Right lobe of liver (tissue), 4 donors: ENCODE data around the gene FBXO41.

Experiments used
- POLR2A ChIP-seq: fragments of 450-650 bp; IDR thresholded peaks from one replicate; pipeline ENCODE4 v1.6.1; 2017; ENCODE audit warnings: antibody characterized with exemption, mild to moderate bottlenecking
- TF ChIP-seq, protein P1 (sequence below), 4 donors: fragments of 200-600 bp in 3 of 4; fragments of 450-650 bp in 1 of 4; IDR thresholded peaks; one replicate each; pipeline versions ENCODE4 v1.5.1 to v1.8.0; 2016 to 2022; ENCODE audit warnings: antibody characterized with exemption in 4 of 4, mild to moderate bottlenecking in 2 of 4
- donor health status: DM: no; HTN: no; CAD: no.
- donor health status: DM: no; HTN: no; CAD: no.
- donor health status: DM: no; HTN: yes; CAD: no.

- TF ChIP-seq, protein P1, sequence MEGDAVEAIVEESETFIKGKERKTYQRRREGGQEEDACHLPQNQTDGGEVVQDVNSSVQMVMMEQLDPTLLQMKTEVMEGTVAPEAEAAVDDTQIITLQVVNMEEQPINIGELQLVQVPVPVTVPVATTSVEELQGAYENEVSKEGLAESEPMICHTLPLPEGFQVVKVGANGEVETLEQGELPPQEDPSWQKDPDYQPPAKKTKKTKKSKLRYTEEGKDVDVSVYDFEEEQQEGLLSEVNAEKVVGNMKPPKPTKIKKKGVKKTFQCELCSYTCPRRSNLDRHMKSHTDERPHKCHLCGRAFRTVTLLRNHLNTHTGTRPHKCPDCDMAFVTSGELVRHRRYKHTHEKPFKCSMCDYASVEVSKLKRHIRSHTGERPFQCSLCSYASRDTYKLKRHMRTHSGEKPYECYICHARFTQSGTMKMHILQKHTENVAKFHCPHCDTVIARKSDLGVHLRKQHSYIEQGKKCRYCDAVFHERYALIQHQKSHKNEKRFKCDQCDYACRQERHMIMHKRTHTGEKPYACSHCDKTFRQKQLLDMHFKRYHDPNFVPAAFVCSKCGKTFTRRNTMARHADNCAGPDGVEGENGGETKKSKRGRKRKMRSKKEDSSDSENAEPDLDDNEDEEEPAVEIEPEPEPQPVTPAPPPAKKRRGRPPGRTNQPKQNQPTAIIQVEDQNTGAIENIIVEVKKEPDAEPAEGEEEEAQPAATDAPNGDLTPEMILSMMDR (IDR thresholded peaks at IDR 0.05), result no peak
- TF ChIP-seq POLR2A, result no peak
Observed at GRCh38 chr2:73333564-73333963, 49.3 kb upstream of the FBXO41 start.
